GF-D8 (cell line): Measurements from ENCODE around the gene SYT17.
A peak's percentile ranks its signal among the peaks of the same experiment; 100 is the strongest.
"Not testable (repeated sequence)": the region's sequence is repeated elsewhere in the genome, so short reads cannot be mapped to it uniquely, and the experiment has no call there.

Experiments used
- DNase-seq: peaks from one replicate; lab custom pipeline; 2025; lab: John Stamatoyannopoulos, UW

SYT17 gene

DNA sequence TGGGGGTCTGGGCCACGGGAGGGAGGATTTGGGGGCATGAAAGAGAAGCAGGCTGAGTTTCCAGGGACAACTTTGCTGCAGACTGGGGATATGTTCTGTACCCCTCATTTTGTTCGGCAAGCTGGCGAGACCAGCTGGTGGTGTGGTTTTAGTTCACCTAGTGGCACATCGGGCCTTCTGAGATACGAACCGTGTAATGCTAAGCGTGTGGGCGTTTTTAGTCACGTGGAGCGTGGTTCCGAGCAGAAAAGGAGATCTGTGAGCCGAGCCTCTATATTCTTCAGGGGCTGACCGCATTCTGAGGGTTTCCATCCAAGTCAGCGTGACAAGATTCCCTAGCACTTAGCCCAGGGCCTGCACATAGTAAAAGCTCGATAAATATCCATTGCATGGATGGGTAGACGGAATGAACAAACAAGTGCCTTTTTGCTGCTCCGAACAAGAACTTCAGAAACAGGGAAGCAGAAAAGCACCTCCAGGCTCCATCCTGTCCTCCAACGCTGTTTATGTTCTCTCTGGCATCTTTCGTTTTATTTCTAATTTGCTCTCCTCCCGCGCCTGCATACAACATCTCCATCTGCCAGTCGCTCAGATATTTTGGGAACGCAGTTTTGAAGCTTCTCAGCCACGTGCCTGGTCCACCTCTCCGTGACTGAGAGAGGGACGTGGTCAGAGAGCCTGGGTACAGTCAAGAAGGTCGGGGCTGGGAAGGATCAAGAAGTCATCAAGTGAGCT is 5.8 kb downstream of the SYT17 start:
- no peak for DNase-seq

DNA sequence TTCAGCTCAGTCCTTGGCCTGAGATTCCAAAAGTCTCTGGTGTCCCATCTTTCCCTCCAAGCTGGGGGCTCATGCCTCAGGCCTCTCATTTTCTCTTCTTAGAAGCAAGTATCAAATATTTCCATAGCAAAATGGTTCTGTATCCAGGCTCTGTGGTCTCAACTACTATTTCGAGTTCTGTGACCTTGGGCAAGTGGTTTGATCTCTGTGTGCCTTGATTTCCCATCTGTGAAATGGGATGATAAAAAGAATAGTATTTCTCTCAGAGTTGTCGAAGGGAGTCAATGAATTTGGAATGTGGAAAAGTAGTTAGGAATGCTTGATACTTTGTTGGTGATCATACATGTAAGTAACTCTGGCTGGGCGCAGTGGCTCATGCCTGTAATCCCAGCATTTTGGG is 6.4 kb downstream of the SYT17 start:
- no peak for DNase-seq

DNA sequence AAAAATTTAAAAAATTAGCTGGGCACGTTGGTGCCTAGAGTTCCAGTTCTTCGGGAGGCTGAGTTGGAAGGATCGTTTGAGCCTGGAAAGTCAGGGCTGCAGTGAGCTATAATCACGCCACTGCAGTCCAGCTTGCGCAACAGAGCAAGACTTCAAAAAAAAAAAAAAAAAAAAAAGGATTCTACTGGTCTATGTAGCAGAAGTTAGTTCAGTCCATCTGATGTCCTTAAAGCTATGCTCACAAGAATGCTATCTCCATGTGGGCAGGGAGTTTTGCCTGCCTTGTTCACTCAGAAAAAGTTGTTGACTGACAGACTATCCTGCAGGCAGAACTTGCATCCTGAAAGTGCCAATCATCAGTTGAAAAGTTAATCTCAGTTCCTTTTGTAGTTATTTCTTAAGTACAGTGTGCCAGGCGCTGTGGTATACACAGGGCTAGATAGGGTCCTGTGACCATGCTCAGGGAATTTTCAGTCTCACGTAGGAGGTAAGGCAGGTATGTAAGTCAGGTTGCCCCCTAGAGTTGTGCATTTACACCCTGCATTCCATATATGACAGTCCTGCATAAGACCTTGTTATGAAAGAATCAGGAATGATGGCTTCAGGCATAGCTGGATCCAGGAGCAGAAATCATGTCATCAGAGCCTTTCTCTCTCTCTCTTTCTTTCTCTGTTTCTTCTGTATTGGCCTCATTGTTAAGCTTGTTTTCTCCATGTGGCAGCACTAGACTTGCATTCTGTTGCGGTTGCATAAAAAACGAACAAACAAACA is 7.6 kb downstream of the SYT17 start:
- no peak for DNase-seq

DNA sequence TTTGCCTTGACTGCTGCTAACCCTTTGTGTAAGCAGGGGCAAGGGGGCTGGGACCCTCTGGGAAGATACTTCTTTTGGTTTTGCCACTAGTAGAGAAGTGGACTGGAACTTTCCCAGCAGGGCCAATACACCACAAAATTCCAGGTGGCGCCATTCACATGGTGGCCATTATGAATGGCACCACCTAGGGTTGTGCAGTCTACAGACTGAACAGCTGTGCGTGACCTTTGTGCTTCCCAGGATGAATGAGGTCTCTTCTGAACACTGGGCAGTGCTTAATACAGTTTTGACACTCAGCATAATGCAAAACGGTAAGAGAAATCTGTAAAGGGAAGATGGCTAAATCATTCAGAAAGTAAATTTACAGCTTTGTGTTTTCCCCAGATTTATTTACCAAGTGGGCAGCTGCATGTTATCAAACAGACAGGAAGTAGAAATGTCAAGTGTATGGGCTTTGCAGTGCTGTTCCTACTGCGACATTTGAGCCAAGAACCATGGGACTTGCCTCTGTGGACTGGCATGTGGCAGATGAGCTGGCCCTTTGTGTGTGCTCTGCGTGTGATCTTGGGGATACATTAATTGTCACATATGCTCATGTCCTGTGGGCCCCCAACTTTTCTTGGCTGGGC is 9.2 kb downstream of the SYT17 start:
- DNase-seq, result no peak

DNA sequence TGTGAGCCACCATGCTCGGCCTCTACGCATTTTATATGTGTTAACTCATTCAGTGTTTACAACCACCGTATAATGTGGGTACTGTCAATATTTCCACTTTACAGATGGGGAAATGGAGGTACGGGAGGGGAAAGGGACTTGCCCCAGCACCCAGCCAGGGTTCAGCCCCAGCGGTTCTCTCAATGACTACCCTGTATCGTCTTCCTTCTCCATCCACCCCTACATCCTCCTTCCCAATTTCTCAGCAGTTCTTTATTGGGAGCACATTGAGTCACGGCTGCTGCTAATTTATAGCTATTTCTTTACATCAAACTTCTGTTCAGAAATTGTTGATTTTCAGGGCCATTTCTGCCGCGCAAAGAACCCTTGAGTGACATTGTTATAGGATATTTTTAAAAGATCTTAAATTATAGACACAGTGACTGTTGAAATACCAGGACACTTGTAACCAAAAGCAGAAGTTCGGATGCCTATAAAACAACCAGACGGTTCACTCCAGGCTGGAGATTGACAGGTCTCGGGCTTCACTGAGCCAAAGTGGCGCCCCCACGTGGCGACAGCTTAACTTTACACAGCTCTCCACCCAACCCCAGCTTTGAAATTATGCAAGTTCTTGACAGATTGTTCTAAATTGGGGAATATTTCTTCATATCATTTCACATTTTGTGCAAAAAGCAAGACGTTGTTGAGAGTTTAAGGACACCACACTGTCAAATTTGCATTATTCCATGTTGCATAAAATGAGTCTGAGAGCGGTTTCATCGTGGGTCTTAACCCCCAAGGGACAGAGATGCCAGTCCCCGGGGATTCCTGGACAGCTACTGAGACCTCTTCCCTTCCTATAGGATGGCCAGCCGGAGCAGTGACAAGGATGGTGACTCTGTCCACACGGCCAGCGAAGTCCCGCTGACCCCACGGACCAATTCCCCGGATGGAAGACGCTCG is 11.8 kb downstream of the SYT17 start:
- peak; percentile 77 for DNase-seq

DNA sequence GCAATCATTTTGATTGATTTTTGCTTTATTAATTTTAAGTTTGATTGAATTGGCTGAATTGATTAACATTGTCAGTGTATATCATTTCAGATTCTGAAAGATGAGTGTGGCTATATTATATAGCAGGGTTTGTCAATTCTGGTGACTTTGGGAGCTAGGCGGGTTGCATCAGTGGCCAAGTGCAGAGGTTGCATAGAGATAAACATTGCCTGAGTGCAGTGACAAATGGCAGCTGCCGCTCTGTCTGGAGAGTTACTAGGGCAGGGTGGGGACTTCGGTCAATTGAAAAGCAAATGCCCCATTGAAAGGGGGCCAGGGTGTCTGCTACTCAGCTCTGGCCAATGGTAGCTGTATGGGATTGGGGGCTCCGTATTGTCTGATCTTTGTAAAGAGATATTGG is 12.7 kb downstream of the SYT17 start:
- DNase-seq, result no peak

DNA sequence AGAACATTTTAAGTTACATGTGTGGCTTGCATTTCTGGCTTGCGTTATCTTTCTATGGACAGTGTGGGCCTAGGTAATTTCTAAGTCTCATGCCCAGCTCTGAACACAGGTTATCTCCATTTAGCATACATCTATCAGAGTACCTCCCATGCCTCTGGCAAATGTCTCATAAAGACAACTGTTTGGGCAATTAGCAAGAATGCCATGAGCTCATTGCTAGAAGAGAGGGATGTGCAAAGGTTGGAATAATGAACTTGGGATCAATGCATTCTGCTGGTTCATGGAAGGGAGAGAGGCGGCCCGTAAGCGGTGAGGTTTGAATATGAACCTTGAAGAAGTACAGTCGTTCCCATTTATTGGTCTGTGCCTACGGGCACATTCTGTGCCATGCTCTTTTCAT is 14.4 kb downstream of the SYT17 start:
- DNase-seq, result no peak

DNA sequence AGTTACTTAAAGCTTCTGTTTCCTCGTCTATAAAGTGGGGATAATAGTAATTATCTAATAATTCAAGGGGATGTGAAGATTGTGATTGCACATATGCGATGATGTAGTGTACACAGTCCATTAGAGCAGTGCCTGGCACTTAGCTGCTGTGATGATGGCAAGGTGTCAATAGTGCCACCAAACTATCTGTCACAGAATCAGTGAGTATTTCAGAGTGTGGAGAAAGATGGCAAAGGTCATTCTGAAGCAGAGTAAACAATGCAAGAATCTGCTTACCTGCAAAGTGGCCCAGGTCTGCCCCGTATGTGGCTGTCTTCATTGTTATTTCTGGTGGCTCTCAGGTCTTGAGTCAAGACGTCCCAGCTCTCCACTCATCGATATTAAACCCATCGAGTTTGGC is 15.1 kb downstream of the SYT17 start:
- DNase-seq, result no peak

DNA sequence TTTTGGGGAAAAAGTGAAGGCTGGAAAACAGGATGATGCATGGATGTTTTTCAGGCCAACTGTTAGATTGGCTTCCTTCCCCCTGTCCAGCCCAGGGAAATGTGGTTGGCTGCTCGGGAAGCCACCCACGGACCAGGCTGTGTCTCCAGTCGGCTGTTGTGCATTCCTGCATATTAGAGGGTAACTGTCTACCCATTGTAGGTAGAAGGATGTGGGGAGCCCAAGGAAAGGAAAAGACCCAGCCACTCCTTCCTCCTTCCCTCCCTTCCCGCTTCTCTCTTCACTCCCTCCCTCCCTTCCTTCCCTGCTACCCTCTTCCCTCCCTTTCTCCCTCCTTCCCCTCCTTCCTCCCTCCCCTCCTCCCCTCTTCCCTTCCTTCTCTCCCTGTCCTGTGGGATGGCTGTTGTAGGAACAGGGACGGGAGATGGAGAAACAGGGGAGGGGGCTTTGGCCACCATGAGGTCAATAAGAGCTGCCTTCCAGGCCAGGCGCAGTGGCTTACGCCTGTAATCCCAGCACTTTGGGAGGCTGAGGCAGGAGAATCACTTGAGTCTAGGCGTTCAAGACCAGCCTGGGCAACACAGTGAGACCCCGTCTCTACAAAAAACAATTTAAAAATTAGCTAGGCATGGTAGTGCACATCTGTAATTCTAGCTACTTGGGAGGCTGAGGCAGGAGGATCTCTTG is 16.9 kb downstream of the SYT17 start:
- no peak for DNase-seq

DNA sequence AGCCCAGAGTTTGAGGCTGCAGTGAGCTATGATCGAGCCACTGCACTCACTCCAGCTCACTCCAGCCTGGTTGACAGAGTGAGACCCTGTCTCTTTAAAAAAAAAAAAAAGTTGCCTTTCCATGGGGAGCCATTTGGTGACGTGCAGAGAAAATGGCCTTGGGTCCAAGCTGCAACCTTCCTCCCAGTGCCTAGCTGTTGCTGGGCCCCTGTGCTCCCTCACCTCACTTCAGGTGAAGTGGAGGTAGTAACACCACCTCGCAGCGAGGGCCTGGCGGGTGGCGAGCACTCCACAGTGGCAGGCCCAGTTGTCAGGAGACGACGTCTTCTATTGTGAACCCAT is 17.4 kb downstream of the SYT17 start:
- no peak for DNase-seq

DNA sequence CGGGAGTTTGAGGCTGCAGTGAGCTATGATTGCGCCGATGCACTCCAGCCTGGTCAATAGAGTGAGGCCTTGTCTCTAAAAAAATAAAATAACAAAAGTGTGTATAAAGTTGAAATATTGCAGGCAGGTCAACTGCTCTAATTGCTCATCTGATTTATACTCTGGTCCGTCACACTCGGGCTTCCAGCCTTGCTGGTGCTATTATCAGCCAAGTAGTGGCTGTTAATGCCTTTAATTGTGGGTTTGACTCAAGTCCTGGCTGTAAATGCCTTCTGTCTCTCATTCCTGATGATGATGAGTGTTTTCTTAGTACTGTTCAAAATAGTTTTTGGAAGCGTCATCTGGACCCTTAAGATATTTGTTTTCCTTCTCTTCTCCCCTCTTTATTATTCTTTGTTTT is 18.4 kb downstream of the SYT17 start:
- DNase-seq, result no peak

DNA sequence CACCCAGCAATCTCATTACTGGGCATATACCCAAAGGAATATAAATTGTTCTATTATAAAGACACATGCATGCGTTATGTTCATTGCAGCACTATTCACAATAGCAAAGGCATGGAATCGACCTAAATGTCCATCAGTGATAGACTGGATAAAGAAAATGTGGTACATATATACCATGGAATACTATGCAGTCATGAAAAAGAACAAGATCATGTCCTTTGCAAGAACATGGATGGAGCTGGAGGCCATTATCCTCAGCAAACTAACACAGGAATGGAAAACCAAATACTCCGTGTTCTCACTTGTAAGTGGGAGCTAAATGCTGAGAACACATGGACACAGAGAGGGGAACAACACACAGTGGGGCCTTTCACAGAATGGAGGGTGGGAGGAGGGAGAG is 19.9 kb downstream of the SYT17 start:
- DNase-seq, result not testable (repeated sequence)

DNA sequence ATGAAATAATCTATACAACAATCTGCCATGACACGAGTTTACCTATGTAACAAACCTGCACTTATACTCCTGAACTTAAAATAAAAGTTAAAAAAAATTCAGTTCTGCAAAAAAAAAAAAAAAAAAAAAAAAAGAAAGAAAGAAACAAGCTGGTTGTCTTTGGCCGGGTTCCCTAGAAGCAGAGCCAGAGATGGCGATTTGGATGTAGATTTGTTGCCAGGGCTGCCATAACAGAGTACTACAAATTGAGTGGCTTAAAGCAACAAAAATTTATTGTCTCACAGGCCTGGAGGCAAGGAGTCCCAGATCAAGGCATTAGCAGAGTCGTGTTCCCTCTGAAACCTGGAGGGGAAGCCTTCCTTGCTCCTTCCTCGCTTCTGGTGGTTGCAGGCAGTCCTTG is 20.4 kb downstream of the SYT17 start:
- DNase-seq, result no peak

DNA sequence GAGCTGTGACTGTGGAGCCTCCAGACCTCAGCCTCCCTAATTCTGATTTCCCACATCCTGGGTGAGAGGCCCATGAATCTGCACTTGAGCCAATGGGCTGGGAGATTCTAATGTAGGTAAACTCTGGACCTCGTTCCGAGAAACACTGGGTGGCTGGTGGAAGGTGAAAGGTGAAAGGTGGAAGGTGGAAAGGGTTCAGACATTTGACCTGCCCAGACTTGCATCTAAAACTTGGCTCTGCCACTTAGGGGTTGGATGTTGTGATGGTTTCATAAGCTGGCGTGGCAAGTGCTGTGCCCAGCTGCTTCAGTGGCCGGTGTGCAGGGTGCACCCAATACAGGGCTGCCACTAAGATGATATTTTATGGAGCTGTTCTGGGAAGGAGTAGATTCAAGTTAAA is 24.8 kb downstream of the SYT17 start:
- no peak for DNase-seq

DNA sequence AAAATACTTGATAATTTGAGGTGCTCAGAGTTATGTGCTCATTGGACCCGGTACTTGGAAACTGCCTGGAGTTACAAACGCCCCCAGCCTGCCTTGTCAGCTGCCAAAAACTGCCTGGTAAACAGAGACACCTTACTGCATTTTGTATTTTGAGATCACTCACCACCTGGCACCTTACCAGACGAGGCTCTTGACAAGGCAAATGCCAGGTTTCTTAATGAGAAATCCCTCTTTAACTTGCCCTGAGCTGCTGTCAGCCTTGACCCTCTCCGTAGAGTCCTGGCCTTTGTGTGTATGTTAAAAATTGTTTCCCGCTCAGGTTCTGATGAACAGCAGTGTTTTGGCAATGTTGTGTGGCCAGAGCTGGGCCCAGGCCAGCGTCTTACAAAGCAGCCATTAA is 28.8 kb downstream of the SYT17 start:
- no peak for DNase-seq

DNA sequence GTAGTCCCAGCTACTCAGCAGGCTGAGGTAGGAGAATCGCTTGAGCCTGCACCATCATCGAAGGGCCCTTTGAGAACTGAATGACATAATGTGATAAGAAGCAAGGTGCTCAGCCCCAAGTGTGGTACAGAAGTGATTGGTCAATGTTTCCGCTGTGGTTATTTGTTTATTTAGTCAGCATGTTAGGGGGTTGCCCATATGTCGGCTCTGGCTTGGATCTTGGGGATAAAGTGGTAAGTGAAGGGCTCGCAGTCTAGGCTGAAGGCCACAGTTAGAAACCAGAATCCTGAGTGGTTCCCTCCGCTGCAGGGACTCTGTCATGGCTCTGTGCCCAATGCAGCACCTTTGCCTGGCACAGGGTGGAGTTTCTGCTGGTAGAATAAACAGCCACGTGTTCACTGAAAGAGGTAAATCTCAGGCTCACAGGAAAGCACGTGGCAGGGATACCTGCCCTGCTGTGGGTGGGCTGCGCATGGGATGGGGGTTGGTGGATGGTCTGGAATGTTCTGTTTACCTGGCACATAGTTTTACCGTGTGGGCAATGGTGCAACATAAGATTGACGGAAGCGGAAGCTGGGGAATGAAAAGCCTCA is 35.4 kb downstream of the SYT17 start:
- DNase-seq, result no peak

DNA sequence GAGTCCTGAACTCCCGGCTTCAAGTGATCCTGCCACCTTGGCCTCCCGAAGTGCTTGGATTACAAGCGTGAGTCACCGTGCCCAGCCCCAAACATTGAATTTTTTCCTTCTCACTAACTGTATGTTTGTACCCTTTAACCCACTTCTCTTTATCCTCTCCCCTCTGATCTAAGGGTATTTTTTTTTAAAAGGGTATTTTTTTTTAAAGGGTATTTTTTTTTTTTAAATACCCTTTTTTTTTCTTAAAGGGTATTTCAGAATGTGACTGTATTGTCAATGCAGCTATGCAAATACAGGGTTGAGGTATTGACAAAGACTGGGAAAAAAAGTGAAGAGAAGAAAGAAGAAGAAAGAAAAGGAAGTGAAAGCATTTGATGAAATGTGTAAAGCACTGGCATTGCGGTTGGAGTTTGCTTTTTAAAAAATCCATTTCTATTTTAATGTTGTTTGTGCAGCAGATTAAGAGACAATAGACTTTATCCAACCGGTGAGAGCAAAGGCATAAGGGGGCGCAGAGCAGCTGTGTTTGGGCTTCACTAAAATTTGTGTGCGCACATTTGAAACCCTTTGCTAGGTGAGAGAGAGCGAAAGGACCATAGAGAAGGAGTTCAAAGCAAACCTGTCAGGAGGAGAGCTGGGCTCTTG is 42.4 kb downstream of the SYT17 start:
- no peak for DNase-seq

DNA sequence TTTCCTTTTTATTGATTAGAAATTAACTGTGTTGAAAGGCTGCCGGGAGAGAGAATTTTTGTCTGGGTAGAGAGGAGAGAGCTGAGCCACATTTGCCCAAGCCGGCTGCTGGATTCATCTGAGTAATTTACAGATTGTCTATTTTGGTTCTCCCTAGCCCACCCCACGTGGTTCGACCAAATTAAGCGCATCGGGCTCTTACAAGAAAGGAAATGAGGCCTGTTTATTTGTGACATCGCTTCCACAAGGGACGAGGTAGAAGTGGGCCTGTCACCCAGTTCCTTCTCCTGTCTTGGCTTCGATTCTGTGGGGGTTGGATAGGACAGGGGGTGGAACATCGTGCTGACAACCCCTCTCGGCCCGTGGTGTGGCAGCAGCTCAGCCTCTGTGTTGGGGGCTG is 42.9 kb downstream of the SYT17 start:
- DNase-seq, result no peak

DNA sequence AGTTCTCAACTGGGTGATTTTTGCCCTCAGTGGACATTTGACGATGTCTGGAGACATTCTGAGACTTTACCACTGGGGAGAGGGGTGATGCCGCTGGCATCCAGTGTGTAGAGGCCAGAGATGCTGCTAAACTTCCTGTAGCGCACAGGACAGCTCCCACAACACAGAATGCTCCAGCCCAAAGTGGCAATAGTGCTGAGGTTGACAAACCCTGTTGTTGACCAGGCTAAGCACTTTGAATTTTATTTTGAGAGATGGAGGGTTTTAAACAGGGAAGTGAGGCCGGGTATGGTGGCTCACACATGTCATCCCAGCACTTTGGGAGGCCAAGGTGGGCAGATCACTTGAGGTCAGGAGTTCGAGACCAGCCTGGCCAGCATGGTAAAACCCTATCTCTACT is 44.0 kb downstream of the SYT17 start:
- no peak for DNase-seq

DNA sequence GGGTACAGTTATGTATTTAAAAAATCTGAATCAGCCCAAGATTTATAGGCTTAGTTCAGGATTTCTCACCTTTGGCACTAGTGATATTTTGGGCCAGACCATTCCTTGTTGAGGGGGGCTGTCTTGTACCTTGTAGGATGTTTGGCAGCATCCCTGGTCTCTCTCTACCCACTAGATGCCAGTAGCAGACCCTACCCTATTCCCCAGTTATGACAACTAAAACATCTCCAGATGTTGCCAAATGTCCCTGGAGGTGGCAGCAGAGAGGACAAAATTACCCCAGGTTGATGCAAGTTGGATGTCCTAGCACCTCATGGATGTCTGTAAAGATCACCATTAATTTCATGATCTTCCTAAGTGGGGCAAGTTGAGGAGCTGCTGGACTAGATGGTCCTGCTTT is 45.8 kb downstream of the SYT17 start:
- DNase-seq, result no peak

DNA sequence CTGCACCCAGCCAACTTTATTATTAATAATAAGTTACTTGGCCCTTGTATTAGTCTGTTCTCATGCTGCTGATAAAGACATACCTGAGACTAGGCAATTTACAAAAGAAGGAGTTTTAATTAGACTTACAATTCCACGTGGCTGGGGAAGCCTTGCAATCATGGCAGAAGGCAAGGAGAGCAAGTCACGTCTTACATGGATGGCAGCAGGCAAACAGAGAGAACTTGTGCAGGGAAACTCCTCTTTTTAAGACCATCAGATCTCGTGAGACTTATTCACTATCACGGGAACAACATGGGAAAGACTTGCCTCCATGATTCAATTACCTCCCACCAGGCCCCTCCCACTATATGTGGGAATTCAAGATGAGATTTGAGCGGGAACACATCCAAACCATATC is 47.7 kb downstream of the SYT17 start:
- no peak for DNase-seq
